Esophagus squamous epithelium (tissue), 5 donors: Measurements from ENCODE around the gene ARHGEF40. TPM values are rescaled to one million over a fixed set of nuclear protein-coding genes. Genes with fewer than 3 reads are reported as not detected.

Experiments used
- DNase-seq: peaks from one replicate; lab custom pipeline; 2025; lab: John Stamatoyannopoulos, UW
- H3K27ac ChIP-seq, 4 donors: fragments of 200-600 bp; sonication (generic); one replicate each; pipeline ENCODE4 v1.5.1; 2016 to 2019; ENCODE audit warnings: mild to moderate bottlenecking in 1 of 4
- H3K27me3 ChIP-seq, 4 donors: fragments of 200-600 bp; sonication (generic); 1 replicate in 3 of 4; 2 replicates in 1 of 4; pipeline versions ENCODE4 v1.5.1 to v1.6.0; 2017 to 2021; ENCODE audit warnings: antibody characterized with exemption in 1 of 4
- H3K36me3 ChIP-seq, 3 donors: fragments of 200-600 bp; sonication (generic); one replicate each; pipeline ENCODE4 v1.5.1; 2016 to 2019
- H3K4me1 ChIP-seq, 3 donors: fragments of 200-600 bp; sonication (generic); one replicate each; pipeline ENCODE4 v1.5.1; 2017 to 2019
- H3K4me3 ChIP-seq, 4 donors: fragments of 200-600 bp; sonication (generic); 1 replicate in 3 of 4; 2 replicates in 1 of 4; pipeline ENCODE4 v1.5.1; 2016 to 2019; ENCODE audit warnings: mild to moderate bottlenecking in 2 of 4, moderate library complexity in 1 of 4
- H3K9me3 ChIP-seq, 3 donors: fragments of 200-600 bp; sonication (generic); one replicate each; pipeline ENCODE4 v1.5.1; 2016 to 2019
- CTCF ChIP-seq, 6 experiments: fragments of 450-650 bp in 4 of 6; fragments of 200-600 bp in 2 of 6; sonication (generic) in 2 of 6; IDR thresholded peaks; one replicate each; pipeline ENCODE4 v1.5.1; 2016 to 2019; ENCODE audit warnings: antibody characterized with exemption in 6 of 6, mild to moderate bottlenecking in 4 of 6, moderate library complexity in 4 of 6
- POLR2A ChIP-seq, 4 donors: fragments of 450-650 bp; IDR thresholded peaks; one replicate each; pipeline ENCODE4 v1.6.1; 2017; ENCODE audit warnings: antibody characterized with exemption in 4 of 4, mild to moderate bottlenecking in 4 of 4, moderate library complexity in 3 of 4
- WGBS, 2 donors: methylation state at CpG; one replicate each; pipeline ENCODE4 v1.1.5; 2018; 5-methylcytosine and 5-hydroxymethylcytosine counted together
- intact Hi-C: fragments of 100-400 bp; cut with DNase I; formaldehyde crosslinking; loops from one replicate; pipeline ENCODE4 v1.15.0; 2022
- total RNA-seq, 4 donors: library from RNA; depleted of rRNA; stranded (reverse); fragments of >200 nt; gene quantifications; one replicate each; pipeline ENCODE4 v1.1.0, GENCODE V29; 2016
- donor health status: DM: yes; HTN: yes; CAD: no.

Gene ARHGEF40
- total RNA-seq, 4 donors from 2014 or later = 1.3 to 10.3 (median 3.6) TPM

- H3K4me1 ChIP-seq = peaks cover 12 to 67% (median 25%) of the 10 kb centered on the region in 3 donors
- 21 to 25% methylated on average over 15 of the region's 17 CpGs for WGBS, 2 donors
- TF ChIP-seq POLR2A (IDR thresholded peaks at IDR 0.05) (no peak), CTCF (IDR thresholded peaks at IDR 0.05) (no peak)
- H3K36me3 ChIP-seq = peaks cover 6 to 34% (median 12%) of the 10 kb centered on the region in 3 donors
- DNase-seq = no peak
- no peaks in the 10 kb centered on the region for H3K9me3 ChIP-seq
- no peaks in the 10 kb centered on the region for H3K27me3 ChIP-seq
- peak overlapping the region; percentile 68 to 94 (median 80) for H3K4me3 ChIP-seq
- intact Hi-C loops = no loop called here
- H3K27ac ChIP-seq = peak overlapping the region; percentile 81 to 95 (median 90)
Observed at GRCh38 chr14:21023817-21024584, 46.1 kb upstream of the ARHGEF40 start.

- Histone ChIP-seq H3K9me3 (no peaks in the 10 kb centered on the region), H3K27me3 (no peaks in the 10 kb centered on the region), H3K4me3 (peak within 1 kb of the TSS; percentile 68 to 94 (median 80)), H3K4me1 (peaks cover 12 to 67% (median 25%) of the 10 kb centered on the region in 3 donors), H3K27ac (peak within 1 kb of the TSS; percentile 81 to 95 (median 90)), H3K36me3 (peaks cover 0 to 27% (median 5%) of the 10 kb centered on the region in 3 donors)
- TF ChIP-seq POLR2A (IDR thresholded peaks at IDR 0.05) (peak in 1 of 4 donors; percentile 55), CTCF (IDR thresholded peaks at IDR 0.05) (no peak)
- WGBS, 2 donors = 0% methylated on average over 2 to 8 of the region's 72 CpGs
- intact Hi-C loops = no loop called here
- no peak for DNase-seq
Observed at GRCh38 chr14:21024585-21025370, 45.3 kb upstream of the ARHGEF40 start, which contains the start of gene NDRG2. TSS of gene NDRG2 (minus strand) at chr14:21025061. CDS start at chr14:21023315, 1,746 bp downstream.

DNA sequence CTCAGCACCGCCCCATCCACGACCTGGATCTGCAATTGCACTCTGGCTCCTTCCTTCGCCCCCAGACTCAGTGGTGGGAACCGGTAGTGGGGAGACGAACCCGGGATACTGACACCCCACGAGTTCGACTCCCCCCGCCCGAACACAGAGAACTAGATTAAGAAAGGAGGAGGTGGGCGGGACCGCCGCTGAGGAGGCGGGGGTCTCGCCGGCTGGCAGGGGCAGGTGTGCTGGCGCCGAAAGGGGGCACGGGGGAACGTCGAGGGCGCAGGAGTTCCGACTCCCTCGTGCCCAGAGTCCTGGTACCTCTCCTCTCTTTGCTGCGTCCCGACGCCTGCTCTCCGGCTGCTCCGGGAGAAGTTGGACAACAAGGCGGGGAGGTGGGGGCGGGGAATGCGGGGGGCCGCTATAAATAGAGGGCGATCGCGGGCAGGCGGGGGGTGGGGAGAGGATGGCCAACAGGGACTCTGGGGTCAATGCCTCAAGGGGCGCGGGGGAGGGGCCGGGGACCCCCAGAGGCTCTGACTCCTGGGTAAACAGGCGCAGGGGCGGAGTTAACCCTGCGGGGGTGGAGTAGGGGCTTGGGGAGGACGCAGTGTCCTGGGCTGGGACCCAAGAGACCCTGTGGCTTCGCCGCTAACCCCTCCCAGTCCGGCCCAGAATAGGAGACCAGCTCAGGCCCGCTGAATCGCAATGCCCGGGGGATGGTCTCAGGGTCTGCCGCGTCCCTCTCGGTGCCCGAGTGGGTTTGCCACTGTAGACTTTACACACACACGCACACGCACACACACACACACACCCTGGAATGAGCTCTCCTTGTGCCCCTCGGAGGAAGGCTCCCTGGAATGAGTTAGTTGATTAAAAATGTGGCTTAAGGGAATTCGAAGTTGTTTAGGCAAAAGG lies 44.5 kb upstream of the ARHGEF40 start:
- Histone ChIP-seq H3K36me3 (peaks cover 0 to 18% (median under 1%) of the 10 kb centered on the region in 3 donors), H3K4me3 (peak overlapping the region; percentile 68 to 94 (median 80)), H3K4me1 (peaks cover 12 to 62% (median 25%) of the 10 kb centered on the region in 3 donors), H3K27ac (peak overlapping the region; percentile 81 to 95 (median 90)), H3K9me3 (no peaks in the 10 kb centered on the region), H3K27me3 (no peaks in the 10 kb centered on the region)
- DNase-seq = no peak
- TF ChIP-seq CTCF (IDR thresholded peaks at IDR 0.05) (peak in 1 of 6 experiments; percentile 6), POLR2A (IDR thresholded peaks at IDR 0.05) (no peak)
- 15 to 28% methylated on average over 2 to 33 of the region's 58 CpGs for WGBS, 2 donors
- intact Hi-C loops = no loop called here

- no peaks in the 10 kb centered on the region for H3K27me3 ChIP-seq
- 43 to 63% methylated on average over 5 to 7 of the region's 7 CpGs for WGBS, 2 donors
- no peaks in the 10 kb centered on the region for H3K9me3 ChIP-seq
- DNase-seq = no peak
- no peak for TF ChIP-seq CTCF (IDR thresholded peaks at IDR 0.05)
- no peak for TF ChIP-seq POLR2A (IDR thresholded peaks at IDR 0.05)
- H3K36me3 ChIP-seq = peaks cover 0 to 10% (median 0%) of the 10 kb centered on the region in 3 donors
- H3K27ac ChIP-seq = peak overlapping the region; percentile 81 to 95 (median 90)
- H3K4me1 ChIP-seq = peaks cover 12 to 54% (median 25%) of the 10 kb centered on the region in 3 donors
- intact Hi-C loops = no loop called here
- peak overlapping the region in 3 of 4 donors; percentile 76 to 94 (median 83) for H3K4me3 ChIP-seq
Observed at GRCh38 chr14:21026274-21026987, 43.7 kb upstream of the ARHGEF40 start.
